SK-N-SH treated with all-trans-retinoic acid at 6 μM for 48 hours (cell line): Measurements from ENCODE around the gene RDH5.
"Not testable (repeated sequence)": the region's sequence is repeated elsewhere in the genome, so short reads cannot be mapped to it uniquely, and the experiment has no call there.

Experiments used
- ATAC-seq: fragments of 200-7000 bp; cut with Tn5 transposase; 3 replicates; pipeline ENCODE4 v1.9.1; 2020; ENCODE audit warnings: mild to moderate bottlenecking, moderate library complexity
- ARNTL ChIP-seq: fragments of 450-650 bp; formaldehyde crosslinking; IDR thresholded peaks from 2 replicates; pipeline ENCODE4 v1.5.0; 2020; ENCODE audit warnings: low read depth, mild to moderate bottlenecking, moderate library complexity, borderline replicate concordance
- BACH2 ChIP-seq: fragments of 250-450 bp; sonication (Bioruptor Pico); IDR thresholded peaks from 2 replicates; pipeline ENCODE4 v1.9.0; 2021; ENCODE audit warnings: mild to moderate bottlenecking, borderline replicate concordance
- CREB5 ChIP-seq: fragments of 250-450 bp; sonication (Bioruptor Pico); IDR thresholded peaks from 2 replicates; pipeline ENCODE4 v1.5.1; 2020; ENCODE audit warnings: low read depth, mild to moderate bottlenecking, moderate library complexity
- CSDC2 ChIP-seq: fragments of 250-450 bp; sonication (Bioruptor Pico); IDR thresholded peaks from 2 replicates; pipeline ENCODE4 v1.5.0; 2020; ENCODE audit warnings: mild to moderate bottlenecking, moderate library complexity
- CSRNP3 ChIP-seq: fragments of 250-450 bp; sonication (Bioruptor Pico); IDR thresholded peaks from 2 replicates; pipeline ENCODE4 v1.5.1; 2021; ENCODE audit warnings: mild to moderate bottlenecking, moderate library complexity
- ESRRG ChIP-seq: fragments of 250-450 bp; sonication (Bioruptor Pico); IDR thresholded peaks from 2 replicates; pipeline ENCODE4 v1.6.1; 2021; ENCODE audit warnings: mild to moderate bottlenecking
- GLIS3 ChIP-seq: fragments of 250-450 bp; sonication (Bioruptor Pico); IDR thresholded peaks from 2 replicates; pipeline ENCODE4 v1.5.0; 2020; ENCODE audit warnings: mild to moderate bottlenecking, moderate library complexity
- OSR1 ChIP-seq: fragments of 250-450 bp; sonication (Bioruptor Pico); IDR thresholded peaks from 2 replicates; pipeline ENCODE4 v1.8.0; 2022; ENCODE audit warnings: moderate library complexity, mild to moderate bottlenecking, inconsistent platforms
- PATZ1 ChIP-seq: fragments of 250-450 bp; sonication (Bioruptor Pico); IDR thresholded peaks from 2 replicates; pipeline ENCODE4 v1.8.0; 2020; ENCODE audit warnings: mild to moderate bottlenecking, moderate library complexity, borderline replicate concordance
- POU6F1 ChIP-seq: fragments of 250-450 bp; sonication (Bioruptor Pico); IDR thresholded peaks from 2 replicates; pipeline ENCODE4 v1.8.0; 2021; ENCODE audit warnings: low read depth, mild to moderate bottlenecking, moderate library complexity, borderline replicate concordance
- PPARA ChIP-seq: fragments of 250-450 bp; sonication (Bioruptor Pico); IDR thresholded peaks from 2 replicates; pipeline ENCODE4 v1.5.0; 2020; ENCODE audit warnings: mild to moderate bottlenecking, borderline replicate concordance
- RARB ChIP-seq: fragments of 250-450 bp; sonication (Bioruptor Pico); IDR thresholded peaks from 2 replicates; pipeline ENCODE4 v1.8.0; 2021; ENCODE audit warnings: mild to moderate bottlenecking, moderate library complexity
- TCF4 ChIP-seq: fragments of 250-450 bp; sonication (Bioruptor Pico); IDR thresholded peaks from 2 replicates; pipeline ENCODE4 v1.8.0; 2021; ENCODE audit warnings: mild to moderate bottlenecking, moderate library complexity, borderline replicate concordance
- TOX ChIP-seq: fragments of 250-450 bp; sonication (Bioruptor Pico); IDR thresholded peaks from 2 replicates; pipeline ENCODE4 v1.8.0; 2021; ENCODE audit warnings: mild to moderate bottlenecking, moderate library complexity, borderline replicate concordance
- TSHZ2 ChIP-seq: fragments of 250-450 bp; sonication (Bioruptor Pico); IDR thresholded peaks from 2 replicates; pipeline ENCODE4 v1.5.0; 2020; ENCODE audit warnings: mild to moderate bottlenecking, moderate library complexity
- ZFP3 ChIP-seq: fragments of 250-450 bp; sonication (Bioruptor Pico); IDR thresholded peaks from 2 replicates; pipeline ENCODE4 v1.5.0; 2020; ENCODE audit warnings: mild to moderate bottlenecking, moderate library complexity
- ZNF565 ChIP-seq: fragments of 450-650 bp; formaldehyde crosslinking; conservative IDR thresholded peaks from 2 replicates; pipeline ENCODE4 v1.5.0; 2020; ENCODE audit warnings: low read depth, mild to moderate bottlenecking, moderate library complexity
- ZNF70 ChIP-seq: fragments of 450-650 bp; formaldehyde crosslinking; IDR thresholded peaks from 2 replicates; pipeline ENCODE4 v1.5.0; 2020; ENCODE audit warnings: mild to moderate bottlenecking, moderate library complexity
- ZNF8 ChIP-seq: fragments of 450-650 bp; formaldehyde crosslinking; IDR thresholded peaks from 2 replicates; pipeline ENCODE4 v1.5.0; 2020; ENCODE audit warnings: mild to moderate bottlenecking, moderate library complexity

The RDH5 gene

GRCh38 chr12:55757701-55758100 lies 37.5 kb downstream of the RDH5 start (continued):
- TF ChIP-seq OSR1 (CRISPR knock-in tag): no peak
- no peak for TF ChIP-seq POU6F1
- TF ChIP-seq, all 23 proteins: peak for 0

- ATAC-seq: not testable (repeated sequence)
Observed at GRCh38 chr12:55758575-55758974, 38.4 kb downstream of the RDH5 start.

- TF ChIP-seq PATZ1 (CRISPR knock-in tag) (no peak), GLIS3 (no peak), ARNTL (CRISPR knock-in tag) (no peak), PPARA (CRISPR knock-in tag) (no peak), RARB (CRISPR knock-in tag) (no peak), ZFP3 (CRISPR knock-in tag) (no peak)
- ATAC-seq: no peak
Observed at GRCh38 chr12:55760663-55761062, 40.5 kb downstream of the RDH5 start.

- no peak for ATAC-seq
- TF ChIP-seq ARNTL (CRISPR knock-in tag): no peak
- TF ChIP-seq ZNF565: no peak
- no peak for TF ChIP-seq BACH2 (CRISPR knock-in tag)
Observed at GRCh38 chr12:55762646-55763045, 42.5 kb downstream of the RDH5 start.

- ATAC-seq: no peak
- TF ChIP-seq CREB5 (CRISPR knock-in tag): no peak
- TF ChIP-seq BACH2 (CRISPR knock-in tag): no peak
- no peak for TF ChIP-seq OSR1 (CRISPR knock-in tag)
- no peak for TF ChIP-seq PPARA (CRISPR knock-in tag)
- no peak for TF ChIP-seq RARB (CRISPR knock-in tag)
- TF ChIP-seq ZNF8 (CRISPR knock-in tag): no peak
- no peak for TF ChIP-seq CSDC2 (CRISPR knock-in tag)
- no peak for TF ChIP-seq ARNTL (CRISPR knock-in tag)
- no peak for TF ChIP-seq TSHZ2 (CRISPR knock-in tag)
- TF ChIP-seq ESRRG: no peak
- no peak for TF ChIP-seq TOX (CRISPR knock-in tag)
- TF ChIP-seq GLIS3: no peak
- TF ChIP-seq PATZ1 (CRISPR knock-in tag): no peak
- TF ChIP-seq CSRNP3 (CRISPR knock-in tag): no peak
- TF ChIP-seq TCF4 (CRISPR knock-in tag): no peak
- TF ChIP-seq ZNF565: no peak
- TF ChIP-seq ZNF70 (CRISPR knock-in tag): no peak
- TF ChIP-seq ZFP3 (CRISPR knock-in tag): no peak
Observed at GRCh38 chr12:55765736-55766290, 45.6 kb downstream of the RDH5 start.
